GM23338 (cell line): ENCODE data around the gene TMEM150C.

ENCODE experiments used
- CREB1 ChIP-seq: fragments of 250-450 bp; sonication (Bioruptor Pico); IDR thresholded peaks from 2 replicates; pipeline ENCODE4 v1.5.0; 2020; ENCODE audit warnings: low read depth, mild to moderate bottlenecking, moderate library complexity
- CTCF ChIP-seq, 2 experiments: fragments of 200-600 bp in 1 of 2; sonication (generic) in 1 of 2; conservative IDR thresholded peaks; 2 replicates each; pipeline versions ENCODE4 v1.5.1 to v1.6.1; 2016 to 2017; ENCODE audit warnings: antibody characterized with exemption in 2 of 2, low read depth in 2 of 2, mild to moderate bottlenecking in 2 of 2, moderate library complexity in 1 of 2
- ETS1 ChIP-seq: IDR thresholded peaks from 2 replicates; pipeline ENCODE4 v1.6.1; 2016; ENCODE audit warnings: antibody characterized with exemption
- EZH2 ChIP-seq: fragments of 200-600 bp; sonication (generic); IDR thresholded peaks from one replicate; pipeline ENCODE4 v1.8.0; 2017; ENCODE audit warnings: antibody characterized with exemption, mild to moderate bottlenecking, low read depth; ENCODE audit not compliant: unreplicated experiment
- EZH2phosphoT487 ChIP-seq: fragments of 200-600 bp; sonication (generic); IDR thresholded peaks from one replicate; pipeline ENCODE4 v1.8.1; 2018; ENCODE audit warnings: antibody characterized with exemption; ENCODE audit not compliant: unreplicated experiment
- POLR2AphosphoS5 ChIP-seq: IDR thresholded peaks from 2 replicates; pipeline ENCODE4 v1.6.1; 2016; ENCODE audit warnings: antibody characterized with exemption, low read depth
- ZNF114 ChIP-seq: fragments of 250-450 bp; sonication (Bioruptor Pico); IDR thresholded peaks from 2 replicates; pipeline ENCODE4 v1.5.0; 2020; ENCODE audit warnings: mild to moderate bottlenecking, moderate library complexity
- ZNF331 ChIP-seq: fragments of 250-450 bp; sonication (Bioruptor Pico); IDR thresholded peaks from 2 replicates; pipeline ENCODE4 v1.5.0; 2020; ENCODE audit warnings: low read depth, mild to moderate bottlenecking, moderate library complexity

- TF ChIP-seq POLR2AphosphoS5 (no peak), CTCF (conservative IDR thresholded peaks at IDR 0.05; ENCODE audit: low read depth in 2 of 2) (no peak), ETS1 (no peak), EZH2 (no peak), ZNF331 (no peak), CREB1 (no peak), ZNF114 (CRISPR knock-in tag) (no peak), EZH2phosphoT487 (no peak)
These were observed 125.0 kb downstream of the TMEM150C start for GRCh38 chr4:82436780-82437179.
